H1 (cell line): ENCODE results near the gene PKP1. TPM values are rescaled to one million over a fixed set of nuclear protein-coding genes. Genes with fewer than 3 reads are reported as not detected.
A peak's percentile ranks its signal among the peaks of the same experiment; 100 is the strongest.

Experiments used
- CTCF ChIA-PET: fragments of 300-600 bp; sonication (Branson Sonifier 250); formaldehyde crosslinking; loops from one replicate; lab custom pipeline; 2021; ENCODE audit not compliant: partially characterized antibody; lab: Charles Lee
- POLR2A ChIA-PET: fragments of 300-600 bp; sonication (Branson Sonifier 250); formaldehyde crosslinking; loops from one replicate; lab custom pipeline; 2021; ENCODE audit warnings: inconsistent platforms; ENCODE audit not compliant: partially characterized antibody; lab: Charles Lee
- DNase-seq, 2 experiments: peaks; one replicate each; pipeline versions ENCODE4 v3.0.0 to v3.0.0-alpha.2; 2010 to 2022; ENCODE audit warnings: low spot score in 2 of 2, low read depth in 1 of 2, mixed read lengths in 1 of 2
- FAIRE-seq: peaks from 2 replicates; lab custom pipeline; 2011; peaks lifted over from hg19 to GRCh38; lab: Jason Lieb, UNC
- H2AFZ ChIP-seq: 2 replicates; pipeline ENCODE4 v1.8.1; 2012; ENCODE audit warnings: low read length, inconsistent platforms
- H2AK5ac ChIP-seq: 2 replicates; pipeline ENCODE4 v1.6.1; 2013; ENCODE audit warnings: low read depth, low read length
- H2BK120ac ChIP-seq: replicated peaks from 2 replicates; pipeline ENCODE3; 2013; ENCODE audit warnings: low read depth, low read length, inconsistent platforms
- H2BK12ac ChIP-seq: 2 replicates; pipeline ENCODE4 v1.6.1; 2013; ENCODE audit warnings: low read depth, low read length
- H2BK15ac ChIP-seq: 2 replicates; pipeline ENCODE4 v1.6.1; 2013; ENCODE audit warnings: low read length
- H2BK20ac ChIP-seq: 2 replicates; pipeline ENCODE4 v1.6.1; 2013; ENCODE audit warnings: low read length
- H2BK5ac ChIP-seq: 2 replicates; pipeline ENCODE4 v1.6.1; 2013; ENCODE audit warnings: low read depth, low read length
- H3K14ac ChIP-seq: 2 replicates; pipeline ENCODE4 v1.6.1; 2013; ENCODE audit warnings: inconsistent platforms; ENCODE audit not compliant: insufficient read length
- H3K18ac ChIP-seq: 2 replicates; pipeline ENCODE4 v1.6.1; 2013; ENCODE audit warnings: low read length; ENCODE audit errors: extremely low read depth
- H3K23ac ChIP-seq: 2 replicates; pipeline ENCODE4 v1.6.1; 2013; ENCODE audit warnings: inconsistent platforms; ENCODE audit not compliant: insufficient read length
- H3K23me2 ChIP-seq: 2 replicates; pipeline ENCODE4 v1.6.1; 2013; ENCODE audit warnings: low read depth, low read length
- H3K27ac ChIP-seq: 2 replicates; pipeline ENCODE4 v1.6.1; 2011; ENCODE audit warnings: low read depth, low read length, inconsistent platforms
- H3K27me3 ChIP-seq, 4 experiments: replicated peaks in 1 of 4; 1 replicate in 1 of 4; 2 replicates in 3 of 4; pipeline versions ENCODE4 v1.6.1 to v1.8.1; 2011 to 2013; ENCODE audit warnings: low read length in 3 of 4, mild to moderate bottlenecking in 3 of 4, inconsistent platforms in 2 of 4, mixed read lengths in 2 of 4, moderate library complexity in 1 of 4; ENCODE audit not compliant: control insufficient read depth in 3 of 4, insufficient read depth in 3 of 4; ENCODE audit errors: extremely low read depth in 1 of 4
- H3K36me3 ChIP-seq, 4 experiments: 2 replicates each; pipeline versions ENCODE4 v1.6.1 to v1.8.1; 2011 to 2013; ENCODE audit warnings: mild to moderate bottlenecking in 4 of 4, low read length in 3 of 4, moderate library complexity in 2 of 4, control low read depth in 1 of 4, inconsistent platforms in 1 of 4; ENCODE audit not compliant: insufficient read depth in 4 of 4, control insufficient read depth in 2 of 4
- H3K4ac ChIP-seq: replicated peaks from 2 replicates; pipeline ENCODE3; 2013; ENCODE audit warnings: low read length, low read depth, mixed read lengths, inconsistent platforms; ENCODE audit not compliant: insufficient read length
- H3K4me1 ChIP-seq, 4 experiments: replicated peaks in 1 of 4; 1 replicate in 1 of 4; 2 replicates in 3 of 4; pipeline versions ENCODE4 v1.6.1 to v1.8.1; 2011 to 2013; ENCODE audit warnings: low read length in 3 of 4, inconsistent platforms in 2 of 4, mixed read lengths in 1 of 4; ENCODE audit not compliant: insufficient read depth in 4 of 4, control insufficient read depth in 3 of 4
- H3K4me2 ChIP-seq, 2 experiments: 2 replicates each; pipeline versions ENCODE4 v1.6.1 to v1.8.1; 2011 to 2013; ENCODE audit warnings: low read depth in 2 of 2, low read length in 2 of 2, control low read depth in 1 of 2, inconsistent platforms in 1 of 2, mild to moderate bottlenecking in 1 of 2; ENCODE audit not compliant: insufficient read depth in 1 of 2
- H3K4me3 ChIP-seq, 4 experiments: fragments of 200-600, 300-600 bp in 1 of 4; sonication (generic), shearing (Covaris generic), sonication (Bioruptor Twin) in 1 of 4; 2 replicates each; pipeline versions ENCODE4 v1.5.1 to v1.8.1; 2011 to 2016; ENCODE audit warnings: low read length in 4 of 4, low read depth in 3 of 4, control low read depth in 2 of 4, inconsistent platforms in 2 of 4, mild to moderate bottlenecking in 2 of 4, mixed read lengths in 1 of 4, moderate library complexity in 1 of 4; ENCODE audit not compliant: insufficient read depth in 2 of 4; ENCODE audit errors: extremely low read depth in 1 of 4
- H3K56ac ChIP-seq: replicated peaks from 2 replicates; pipeline ENCODE3; 2013; ENCODE audit warnings: low read depth, mild to moderate bottlenecking, mixed read lengths, low read length, inconsistent platforms; ENCODE audit not compliant: insufficient read length
- H3K79me1 ChIP-seq: 2 replicates; pipeline ENCODE4 v1.6.1; 2013; ENCODE audit warnings: low read depth, low read length, control low read depth
- H3K79me2 ChIP-seq, 2 experiments: 2 replicates each; pipeline versions ENCODE4 v1.6.1 to v1.8.1; 2012 to 2013; ENCODE audit warnings: low read length in 2 of 2, mild to moderate bottlenecking in 2 of 2, inconsistent platforms in 1 of 2; ENCODE audit not compliant: insufficient read depth in 2 of 2, control insufficient read depth in 1 of 2
- H3K9ac ChIP-seq, 4 experiments: replicated peaks in 1 of 4; 1 replicate in 1 of 4; 2 replicates in 3 of 4; pipeline versions ENCODE4 v1.6.1 to v1.8.1; 2011 to 2013; ENCODE audit warnings: low read depth in 3 of 4, low read length in 3 of 4, control low read depth in 2 of 4, mild to moderate bottlenecking in 2 of 4, moderate library complexity in 2 of 4, inconsistent platforms in 1 of 4; ENCODE audit errors: extremely low read depth in 1 of 4
- H3K9me3 ChIP-seq, 2 experiments: 2 replicates each; pipeline versions ENCODE4 v1.6.1 to v1.8.1; 2012 to 2013; ENCODE audit warnings: mild to moderate bottlenecking in 2 of 2, moderate library complexity in 2 of 2, control low read depth in 1 of 2, inconsistent platforms in 1 of 2, low read depth in 1 of 2, low read length in 1 of 2, mixed read lengths in 1 of 2; ENCODE audit not compliant: insufficient read depth in 2 of 2
- H4K20me1 ChIP-seq, 2 experiments: replicated peaks in 1 of 2; 2 replicates each; pipeline versions ENCODE3 to v1.8.1; 2011 to 2013; ENCODE audit warnings: inconsistent platforms in 2 of 2, low read length in 2 of 2, mild to moderate bottlenecking in 1 of 2; ENCODE audit not compliant: insufficient read depth in 2 of 2, control insufficient read depth in 1 of 2
- H4K5ac ChIP-seq: 2 replicates; pipeline ENCODE4 v1.6.1; 2013; ENCODE audit warnings: low read length, low read depth, mixed read lengths, inconsistent platforms; ENCODE audit not compliant: insufficient read length
- H4K8ac ChIP-seq: 2 replicates; pipeline ENCODE4 v1.8.0; 2013; ENCODE audit warnings: mild to moderate bottlenecking, moderate library complexity, low read length, inconsistent platforms; ENCODE audit not compliant: insufficient read depth; ENCODE audit errors: extremely low read depth
- H4K91ac ChIP-seq: replicated peaks from 2 replicates; pipeline ENCODE3; 2013; ENCODE audit warnings: low read length, mixed read lengths, inconsistent platforms; ENCODE audit not compliant: insufficient read length
- ASH2L ChIP-seq: fragments of 200-600, 300-600 bp; sonication (generic); IDR thresholded peaks from one replicate; pipeline ENCODE4 v1.7.1; 2017; ENCODE audit warnings: low read length
- EZH2 ChIP-seq: fragments of 200-600 bp; sonication (generic); IDR thresholded peaks from 2 replicates; pipeline ENCODE4 v1.7.1; 2012; ENCODE audit warnings: low read depth, mild to moderate bottlenecking, moderate library complexity, low read length, inconsistent platforms; ENCODE audit not compliant: severe bottlenecking
- MAX ChIP-seq: IDR thresholded peaks from 2 replicates; pipeline ENCODE4 v1.6.1; 2012; ENCODE audit warnings: inconsistent platforms
- WGBS, 2 experiments: shearing (Covaris generic) in 1 of 2; methylation state at CpG; one replicate each; pipeline versions ENCODE4 v1.1.6 to v1.1.7; 2013 to 2015; ENCODE audit warnings: low lambda C conversion rate in 2 of 2, mixed read lengths in 2 of 2, inconsistent platforms in 1 of 2, low coverage in 1 of 2, missing lambda C conversion rate in 1 of 2; ENCODE audit not compliant: insufficient replicate concordance in 2 of 2, insufficient coverage in 1 of 2, insufficient read length in 1 of 2; ENCODE audit errors: extremely low coverage in 1 of 2, missing lambda C conversion rate in 1 of 2; 5-methylcytosine and 5-hydroxymethylcytosine counted together
- polyA plus RNA-seq, 7 experiments: library from polyadenylated mRNA; depleted of rRNA in 3 of 7; stranded (reverse) in 5 of 7; unstranded in 2 of 7; fragments of >200 nt in 5 of 7; fragments of 200-250 nt in 2 of 7; gene quantifications; 1 replicate in 5 of 7; 2 replicates in 1 of 7; 4 replicates in 1 of 7; pipeline versions ENCODE4 v1.2.1 to v1.2.3, GENCODE V29; 2011 to 2013; ENCODE audit warnings: missing spikeins in 2 of 7, mixed read lengths in 2 of 7
- total RNA-seq: library from RNA; stranded (reverse); fragmentation: NEBNext Ultra II Directional; extraction: Animal tissue kit (Norgen Biotek cat#: 25700); gene quantifications from 2 replicates; pipeline ENCODE4 v1.2.1, GENCODE V29; 2021

The PKP1 gene
- total and polyA plus RNA-seq, 2 of the 8 experiments (the other 6 are each of a cell fraction or from before 2014, with no cell fraction given) = 0.21 to 0.95 TPM

GRCh38 chr1:201345081-201345355, 61.7 kb downstream of the PKP1 start:
- Histone ChIP-seq H3K23ac (no peak overlapping the region), H3K4ac (no peak overlapping the region), H3K79me2 (no peaks in the 10 kb centered on the region), H4K20me1 (no peaks in the 10 kb centered on the region), H2AK5ac (0 out of 2 replicates have a peak overlapping the region, but pooled peaks have one; percentile 31), H3K36me3 (no peaks in the 10 kb centered on the region), H3K4me2 (no peak overlapping the region), H3K27me3 (0 out of 7 replicates have a peak, but pooled peaks cover 0 to 3% (median 0%) of the 10 kb centered on the region in 4 experiments), H2BK120ac (no peak overlapping the region), H3K9ac (no peak overlapping the region), H4K5ac (no peak overlapping the region), H3K79me1 (no peaks in the 10 kb centered on the region), H4K8ac (no peak overlapping the region), H2BK15ac (0 out of 2 replicates have a peak overlapping the region, but pooled peaks have one; percentile 5), H3K14ac (no peak overlapping the region), H3K56ac (no peak overlapping the region), H2BK5ac (no peak overlapping the region), H2BK12ac (no peak overlapping the region), H3K27ac (no peak overlapping the region), H3K9me3 (no peaks in the 10 kb centered on the region; a peak in 1 of 4 replicates), H3K4me3 (no peak overlapping the region), H2BK20ac (no peak overlapping the region), H4K91ac (no peak overlapping the region), H3K4me1 (peaks cover 8 to 23% (median 11%) of the 10 kb centered on the region in 4 experiments; a peak in 6 of 7 replicates), H3K23me2 (no peaks in the 10 kb centered on the region), H2AFZ (no peak overlapping the region), H3K18ac (no peak overlapping the region)
- ChIA-PET POLR2A (interaction anchor here (1.0 kb wide), 1 partner anchor 12 kb away, joined by 3 read pairs; no protein-coding TSS in a partner anchor), CTCF (interaction anchor here (0.7 to 8.6 kb wide), 21 partner anchors 11 to 136 kb away, joined by 3 to 271 read pairs (median 18); no protein-coding TSS in a partner anchor)
- WGBS, 2 experiments = 94% methylated on average over 5 of the region's 5 CpGs; no CpG with 5 or more reads in 1 of the 2 experiments
- FAIRE-seq = no peak
- no peak for DNase-seq
- TF ChIP-seq EZH2 = no peak
- TF ChIP-seq MAX = no peak
- TF ChIP-seq ASH2L = no peak
